ENCODE results near the gene PALLD. TPM values are rescaled to one million over a fixed set of nuclear protein-coding genes. Genes with fewer than 3 reads are reported as not detected.

PALLD gene
- 16.0 and 24.9 TPM in 2 replicates for total RNA-seq

GRCh38 chr4:168496834-168497233 is at the start of gene PALLD:
Gene PALLD (plus strand): TSS chr4:168497052.

Other genes starting within 250 kb of the PALLD start
- gene DDX60, start 178.3 kb upstream of the PALLD start, total RNA-seq = 13.3 and 19.3 TPM in 2 replicates
- gene DDX60L, start 16.6 kb upstream of the PALLD start, total RNA-seq = 7.9 and 10.2 TPM in 2 replicates